HEK293 (cell line): Measurements from ENCODE around the gene MRPL55.

Experiments
- ATF2 ChIP-seq: fragments of 450-650 bp; formaldehyde crosslinking; IDR thresholded peaks from 2 replicates; pipeline ENCODE4 v1.5.1; 2016; ENCODE audit warnings: missing biosample characterization, missing genetic modification characterization, low read depth
- EGR2 ChIP-seq: fragments of 450-650 bp; formaldehyde crosslinking; IDR thresholded peaks from 2 replicates; pipeline ENCODE4 v1.5.1; 2016; ENCODE audit warnings: low read depth, missing biosample characterization, missing genetic modification characterization
- FEZF1 ChIP-seq: fragments of 450-650 bp; formaldehyde crosslinking; IDR thresholded peaks from 2 replicates; pipeline ENCODE4 v1.5.1; 2016; ENCODE audit warnings: missing biosample characterization, missing genetic modification characterization
- GLI4 ChIP-seq: fragments of 450-650 bp; formaldehyde crosslinking; IDR thresholded peaks from 2 replicates; pipeline ENCODE4 v1.5.1; 2016; ENCODE audit warnings: missing biosample characterization, missing genetic modification characterization
- HIC1 ChIP-seq: fragments of 450-650 bp; formaldehyde crosslinking; IDR thresholded peaks from 2 replicates; pipeline ENCODE4 v1.5.1; 2016; ENCODE audit warnings: missing biosample characterization, missing genetic modification characterization
- INSM2 ChIP-seq: fragments of 450-650 bp; formaldehyde crosslinking; IDR thresholded peaks from 2 replicates; pipeline ENCODE4 v1.5.1; 2016; ENCODE audit warnings: missing biosample characterization, missing genetic modification characterization
- KLF1 ChIP-seq: fragments of 450-650 bp; formaldehyde crosslinking; IDR thresholded peaks from 2 replicates; pipeline ENCODE4 v1.5.1; 2016; ENCODE audit warnings: missing biosample characterization, missing genetic modification characterization
- KLF7 ChIP-seq: fragments of 450-650 bp; formaldehyde crosslinking; IDR thresholded peaks from 2 replicates; pipeline ENCODE4 v1.5.1; 2016; ENCODE audit warnings: missing biosample characterization, missing genetic modification characterization, borderline replicate concordance
- MYNN ChIP-seq: fragments of 450-650 bp; formaldehyde crosslinking; IDR thresholded peaks from 2 replicates; pipeline ENCODE4 v1.5.1; 2016; ENCODE audit warnings: missing biosample characterization, missing genetic modification characterization, borderline replicate concordance
- PRDM2 ChIP-seq: fragments of 450-650 bp; formaldehyde crosslinking; IDR thresholded peaks from 2 replicates; pipeline ENCODE4 v1.5.1; 2016; ENCODE audit warnings: missing biosample characterization, missing genetic modification characterization, borderline replicate concordance
- YY1 ChIP-seq: fragments of 450-650 bp; formaldehyde crosslinking; IDR thresholded peaks from 2 replicates; pipeline ENCODE4 v1.5.1; 2018; ENCODE audit warnings: missing biosample characterization, missing genetic modification characterization
- YY2 ChIP-seq: fragments of 450-650 bp; formaldehyde crosslinking; IDR thresholded peaks from 2 replicates; pipeline ENCODE4 v1.5.1; 2016; ENCODE audit warnings: missing biosample characterization, missing genetic modification characterization
- ZBTB26 ChIP-seq: fragments of 450-650 bp; formaldehyde crosslinking; optimal IDR thresholded peaks from 2 replicates; pipeline ENCODE3; 2016; ENCODE audit warnings: missing biosample characterization, mild to moderate bottlenecking, missing genetic modification characterization
- ZBTB8A ChIP-seq: fragments of 450-650 bp; formaldehyde crosslinking; IDR thresholded peaks from 2 replicates; pipeline ENCODE4 v1.5.1; 2016; ENCODE audit warnings: missing biosample characterization, missing genetic modification characterization
- ZNF114 ChIP-seq: fragments of 450-650 bp; formaldehyde crosslinking; IDR thresholded peaks from 2 replicates; pipeline ENCODE4 v1.5.0; 2017; ENCODE audit warnings: missing biosample characterization, missing genetic modification characterization
- ZNF138 ChIP-seq: fragments of 450-650 bp; formaldehyde crosslinking; IDR thresholded peaks from 2 replicates; pipeline ENCODE4 v1.5.1; 2016; ENCODE audit warnings: missing biosample characterization, missing genetic modification characterization, borderline replicate concordance
- ZNF140 ChIP-seq: fragments of 450-650 bp; formaldehyde crosslinking; IDR thresholded peaks from 2 replicates; pipeline ENCODE4 v1.5.1; 2016; ENCODE audit warnings: missing biosample characterization, missing genetic modification characterization
- ZNF248 ChIP-seq: fragments of 450-650 bp; formaldehyde crosslinking; IDR thresholded peaks from 2 replicates; pipeline ENCODE4 v1.5.1; 2017; ENCODE audit warnings: missing biosample characterization, missing genetic modification characterization
- ZNF280D ChIP-seq: fragments of 450-650 bp; formaldehyde crosslinking; IDR thresholded peaks from 2 replicates; pipeline ENCODE4 v1.5.1; 2016; ENCODE audit warnings: missing biosample characterization, missing genetic modification characterization
- ZNF394 ChIP-seq: fragments of 450-650 bp; formaldehyde crosslinking; IDR thresholded peaks from 2 replicates; pipeline ENCODE4 v1.5.1; 2016; ENCODE audit warnings: missing biosample characterization, missing genetic modification characterization, mild to moderate bottlenecking, moderate library complexity, borderline replicate concordance
- ZNF433 ChIP-seq: fragments of 450-650 bp; formaldehyde crosslinking; IDR thresholded peaks from 2 replicates; pipeline ENCODE4 v1.5.1; 2016; ENCODE audit warnings: missing biosample characterization, missing genetic modification characterization, low read depth
- ZNF549 ChIP-seq: fragments of 450-650 bp; IDR thresholded peaks from 2 replicates; pipeline ENCODE4 v1.5.1; 2018; ENCODE audit warnings: missing biosample characterization, missing genetic modification characterization, mild to moderate bottlenecking, inconsistent platforms, moderate library complexity
- ZNF658 ChIP-seq: fragments of 450-650 bp; formaldehyde crosslinking; IDR thresholded peaks from 2 replicates; pipeline ENCODE4; 2016; ENCODE audit warnings: missing biosample characterization, missing genetic modification characterization
- ZNF792 ChIP-seq: fragments of 450-650 bp; formaldehyde crosslinking; IDR thresholded peaks from 2 replicates; pipeline ENCODE4 v1.5.1; 2016; ENCODE audit warnings: missing biosample characterization, missing genetic modification characterization

Gene MRPL55

GRCh38 chr1:228151180-228151925 lies 42.3 kb upstream of the MRPL55 start (continued):
- TF ChIP-seq ZNF280D (tag by site-specific recombination) = no peak
- no peak for TF ChIP-seq KLF7 (tag by site-specific recombination)
- peak; percentile 42 for TF ChIP-seq ZBTB26 (tag by site-specific recombination)
- TF ChIP-seq PRDM2 (tag by site-specific recombination) = no peak
- no peak for TF ChIP-seq ATF2 (tag by site-specific recombination)
- TF ChIP-seq YY1 (tag by site-specific recombination) = no peak
- TF ChIP-seq MYNN (tag by site-specific recombination) = no peak
- no peak for TF ChIP-seq ZNF140 (tag by site-specific recombination)
- peak; percentile 36; the same call in 1 of the 2 replicates for TF ChIP-seq HIC1 (tag by site-specific recombination)
- TF ChIP-seq EGR2 = peak; percentile 26; the same call in 1 of the 2 replicates
- no peak for TF ChIP-seq ZBTB8A (tag by site-specific recombination)
- TF ChIP-seq ZNF549 (tag by site-specific recombination) = no peak
- no peak for TF ChIP-seq FEZF1 (tag by site-specific recombination)
- no peak for TF ChIP-seq ZNF114
- no peak for TF ChIP-seq ZNF658 (tag by site-specific recombination)
- no peak for TF ChIP-seq ZNF138
- no peak for TF ChIP-seq GLI4
- TF ChIP-seq ZNF792 (tag by site-specific recombination) = no peak
- no peak for TF ChIP-seq INSM2 (tag by site-specific recombination)
- no peak for TF ChIP-seq ZNF433
- TF ChIP-seq KLF1 (tag by site-specific recombination) = no peak
- no peak for TF ChIP-seq ZNF248
- no peak for TF ChIP-seq YY2 (tag by site-specific recombination)
- TF ChIP-seq ZNF394 (tag by site-specific recombination) = no peak
